GM12874 (cell line): ENCODE results near the gene BDH1.

ENCODE experiments used
- CTCF ChIP-seq: IDR thresholded peaks from 2 replicates; pipeline ENCODE4 v1.5.1; 2011; ENCODE audit warnings: low read depth, mild to moderate bottlenecking, control low read depth, low read length, moderate library complexity; ENCODE audit not compliant: insufficient read depth

Gene BDH1

DNA sequence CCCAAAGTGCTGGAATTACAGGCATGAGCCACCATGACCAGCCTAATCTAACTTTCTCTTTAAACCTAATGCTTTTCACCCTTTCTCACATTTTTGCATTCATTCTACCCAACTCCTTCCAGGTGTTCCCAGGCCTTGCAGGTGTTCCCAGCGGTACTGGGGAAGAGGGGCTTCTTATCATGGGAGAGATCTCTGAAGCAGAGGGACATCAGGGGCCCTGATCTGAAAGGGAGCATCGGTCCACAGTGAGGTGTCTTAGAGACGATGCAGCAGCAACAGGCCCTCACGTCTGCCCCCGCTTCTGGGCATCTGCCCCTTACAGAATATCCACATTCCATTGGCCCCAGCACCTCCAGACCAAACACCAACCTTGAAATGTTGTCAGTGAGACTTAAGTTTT is 29.0 kb upstream of the BDH1 start:
- TF ChIP-seq CTCF, result no peak

- no peak for TF ChIP-seq CTCF
Observed at GRCh38 chr3:197583371-197583770, 27.6 kb upstream of the BDH1 start.

GRCh38 chr3:197580253-197580691 is 24.5 kb upstream of the BDH1 start:
- no peak for TF ChIP-seq CTCF

- no peak for TF ChIP-seq CTCF
Observed at GRCh38 chr3:197578376-197578775, 22.6 kb upstream of the BDH1 start.

DNA sequence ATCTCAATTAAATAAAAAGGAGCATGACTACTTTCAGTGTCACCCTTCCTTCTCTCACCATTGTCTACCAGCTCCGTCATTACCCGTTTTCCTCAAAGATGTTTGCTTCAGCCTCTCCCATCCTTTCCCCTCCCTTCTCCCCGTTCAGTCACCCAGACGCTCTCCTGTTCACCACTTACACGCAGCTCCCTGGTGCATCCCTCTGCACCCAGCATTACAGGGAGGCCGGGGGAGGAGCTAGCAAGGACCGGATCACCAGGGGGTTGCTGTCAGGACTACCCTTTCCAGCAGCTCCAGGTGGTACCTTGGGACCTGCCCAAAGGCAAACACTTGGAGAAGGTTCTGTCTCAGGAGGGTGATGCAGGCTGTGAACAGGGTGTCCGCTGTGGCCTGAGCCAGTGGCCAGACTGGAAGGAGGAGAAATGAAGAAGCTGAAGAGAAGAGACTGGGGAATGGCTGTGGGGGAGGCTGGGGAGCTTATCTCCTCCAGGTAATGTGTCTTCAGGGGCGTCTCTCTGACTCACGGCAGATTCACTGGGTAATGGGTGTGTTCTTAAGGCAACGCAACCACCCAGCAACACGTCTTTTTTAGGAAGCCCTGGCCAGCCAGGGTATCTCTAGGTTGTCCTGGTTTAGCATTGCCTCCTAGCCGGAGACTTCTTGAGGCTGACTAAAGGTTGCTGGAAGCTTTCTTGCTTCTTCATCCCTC is 21.8 kb upstream of the BDH1 start:
- TF ChIP-seq CTCF, result no peak

DNA sequence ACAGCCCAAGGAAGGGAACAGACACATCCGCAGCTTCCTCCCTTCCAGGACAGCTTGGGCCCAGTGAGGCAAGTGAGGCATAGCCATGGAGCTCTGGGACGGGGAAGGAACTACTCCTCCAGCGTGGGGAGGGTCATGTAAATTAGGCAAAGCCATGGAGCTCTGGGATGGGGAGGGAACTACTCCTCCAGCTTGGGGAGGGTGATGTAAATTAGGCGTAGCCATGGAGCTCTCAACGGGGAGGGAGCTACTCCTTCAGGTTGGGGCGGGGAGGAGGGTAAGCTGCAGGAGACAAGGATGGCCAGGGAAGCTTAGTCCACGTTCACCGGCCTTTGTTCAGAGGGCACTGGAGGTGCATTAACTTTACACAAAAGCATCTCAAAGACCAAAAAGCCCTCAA is 21.1 kb upstream of the BDH1 start:
- no peak for TF ChIP-seq CTCF

DNA sequence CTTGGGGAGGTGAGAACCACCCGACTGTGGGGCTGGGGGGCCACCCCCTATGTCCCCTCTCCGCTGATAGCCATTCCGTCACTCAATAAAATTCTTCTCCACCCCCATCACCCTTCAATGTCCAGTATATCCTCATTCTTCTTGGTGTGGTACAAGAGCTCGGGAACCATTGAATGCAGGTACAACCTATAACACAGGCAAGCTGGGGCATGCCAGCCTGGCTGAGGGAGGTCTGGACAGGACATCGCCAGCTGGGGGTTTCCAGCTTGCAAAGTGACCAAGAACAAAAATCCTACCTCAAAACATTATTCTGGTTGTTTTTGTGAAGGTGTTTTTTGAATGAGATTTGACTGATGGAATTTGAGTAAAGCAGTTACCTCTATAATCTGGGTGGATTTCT is 19.6 kb upstream of the BDH1 start:
- no peak for TF ChIP-seq CTCF
